Kidney (tissue), 14 donors: Measurements from ENCODE around the gene BCLAF3. TPM values are rescaled to one million over a fixed set of nuclear protein-coding genes. Genes with fewer than 3 reads are reported as not detected.

Experiments used
- DNase-seq, 5 donors: peaks; one replicate each; pipeline ENCODE4 v3.0.0-alpha.2; 2013 to 2020
- FAIRE-seq: peaks from 2 replicates; lab custom pipeline; 2012; peaks lifted over from hg19 to GRCh38; lab: Jason Lieb, UNC
- H3K27ac ChIP-seq, 2 donors: one replicate each; pipeline ENCODE4 v1.7.0; 2013; ENCODE audit warnings: low read depth in 2 of 2, low read length in 2 of 2, inconsistent platforms in 1 of 2
- H3K27me3 ChIP-seq: one replicate; pipeline ENCODE4 v1.7.1; 2013; ENCODE audit warnings: low read length, inconsistent platforms; ENCODE audit not compliant: control insufficient read depth, insufficient read depth
- H3K36me3 ChIP-seq, 3 donors: one replicate each; pipeline versions ENCODE4 v1.7.0 to v1.7.1; 2013; ENCODE audit warnings: low read length in 3 of 3, control low read depth in 1 of 3, inconsistent platforms in 1 of 3; ENCODE audit not compliant: insufficient read depth in 3 of 3, control insufficient read depth in 2 of 3
- H3K4me1 ChIP-seq, 3 donors: one replicate each; pipeline versions ENCODE4 v1.7.0 to v1.7.1; 2013; ENCODE audit warnings: low read length in 3 of 3, inconsistent platforms in 1 of 3, low read depth in 1 of 3; ENCODE audit not compliant: control insufficient read depth in 2 of 3, insufficient read depth in 2 of 3
- H3K4me3 ChIP-seq, 3 donors: one replicate each; pipeline versions ENCODE4 v1.7.0 to v1.8.1; 2013; ENCODE audit warnings: low read length in 3 of 3, control low read depth in 1 of 3, inconsistent platforms in 1 of 3
- H3K9ac ChIP-seq, 3 donors: one replicate each; pipeline versions ENCODE4 v1.7.0 to v1.7.1; 2013; ENCODE audit warnings: low read length in 3 of 3, control low read depth in 1 of 3, inconsistent platforms in 1 of 3
- H3K9me3 ChIP-seq, 3 donors: one replicate each; pipeline versions ENCODE4 v1.7.0 to v1.7.1; 2013; ENCODE audit warnings: low read length in 3 of 3, control low read depth in 1 of 3, inconsistent platforms in 1 of 3; ENCODE audit not compliant: control insufficient read depth in 2 of 3, insufficient read depth in 1 of 3
- CTCF ChIP-seq: IDR thresholded peaks from 3 replicates; pipeline ENCODE4 v1.5.1; 2012; ENCODE audit warnings: mild to moderate bottlenecking, moderate library complexity, borderline replicate concordance; ENCODE audit not compliant: insufficient read depth; ENCODE audit errors: extremely low read depth
- intact Hi-C: fragments of 100-400 bp; cut with DNase I; formaldehyde crosslinking; loops from one replicate; pipeline ENCODE4 v1.11.1; 2022
- polyA plus RNA-seq: library from polyadenylated mRNA; stranded (reverse); fragments of 350-450 nt; fragmentation: Illumina TruSeq; extraction: RNeasy Lipid Tissue Mini Kit (QIAGEN cat#74804); gene quantifications from one replicate; pipeline ENCODE4 v1.2.3, GENCODE V29; 2014; ENCODE audit warnings: low read depth, low replicate concordance; ENCODE audit not compliant: insufficient read depth
- total RNA-seq: library from RNA; stranded (reverse); fragmentation: NEBNext Ultra II Directional; extraction: Animal tissue kit (Norgen Biotek cat#: 25700); gene quantifications from one replicate; pipeline ENCODE4 v1.2.1, GENCODE V29; 2021
- donor health status: control.
- donor health status: control.
- donor health status: control.
- donor health status: control.
- donor health status: control.
- donor health status: DM: yes; HTN: yes; CAD: no.
- donor health status: Normal renal cell carcinoma (clear cell type).

The BCLAF3 gene
- total and polyA plus RNA-seq, 2 donors from 2014 or later = 3.1 to 17.2 TPM

GRCh38 chrX:19955306-19955705 is 35.6 kb downstream of the BCLAF3 start:
- peak; percentile 88 for FAIRE-seq
- Histone ChIP-seq H3K9ac (no peak overlapping the region), H3K27me3 (peaks cover 7% of the 10 kb centered on the region), H3K36me3 (peaks cover 0 to 5% (median 5%) of the 10 kb centered on the region in 3 donors), H3K27ac (no peak overlapping the region), H3K4me3 (no peak overlapping the region), H3K9me3 (no peaks in the 10 kb centered on the region), H3K4me1 (peaks cover 0 to 5% (median 0%) of the 10 kb centered on the region in 3 donors)
- intact Hi-C loops = no loop called here
- DNase-seq = no peak
- TF ChIP-seq CTCF = no peak

- H3K36me3 ChIP-seq = peaks cover 0 to 5% (median 5%) of the 10 kb centered on the region in 3 donors
- H3K27ac ChIP-seq = no peak overlapping the region
- intact Hi-C loops = no loop called here
- no peak overlapping the region for H3K4me3 ChIP-seq
- peaks cover 0 to 5% (median 0%) of the 10 kb centered on the region in 3 donors for H3K4me1 ChIP-seq
- peaks cover 7% of the 10 kb centered on the region for H3K27me3 ChIP-seq
- H3K9ac ChIP-seq = no peak overlapping the region
- DNase-seq = no peak
- no peak for FAIRE-seq
- TF ChIP-seq CTCF = no peak
- H3K9me3 ChIP-seq = no peaks in the 10 kb centered on the region
These were observed 36.3 kb downstream of the BCLAF3 start for GRCh38 chrX:19954335-19955096.

GRCh38 chrX:19953145-19953544 is 37.7 kb downstream of the BCLAF3 start:
- FAIRE-seq (no peak), DNase-seq (no peak)
- Histone ChIP-seq H3K27ac (no peak overlapping the region), H3K9me3 (no peaks in the 10 kb centered on the region), H3K4me3 (no peak overlapping the region), H3K9ac (no peak overlapping the region), H3K27me3 (peaks cover 5% of the 10 kb centered on the region), H3K36me3 (peaks cover 0 to 5% (median 5%) of the 10 kb centered on the region in 3 donors), H3K4me1 (peaks cover 0 to 5% (median 0%) of the 10 kb centered on the region in 3 donors)
- TF ChIP-seq CTCF = no peak
- intact Hi-C loops = no loop called here
